GM12878 (cell line): ENCODE measurements around the gene MDM1. TPM values are rescaled to one million over a fixed set of nuclear protein-coding genes. Genes with fewer than 3 reads are reported as not detected.

Experiments
- ATAC-seq: fragments of 200-7000 bp; cut with Tn5 transposase; 3 replicates; pipeline ENCODE4 v1.9.1; 2020; ENCODE audit warnings: mild to moderate bottlenecking, moderate library complexity
- BruUV-seq: library from RNA; stranded (reverse); fragments of 400-500 nt; replicated peaks from 2 replicates; lab custom pipeline; 2021; lab: Mats Ljungman, UMichigan
- CTCF ChIA-PET: fragments of 300-600 bp; sonication (Branson Sonifier 250); formaldehyde crosslinking; extraction: SDS; loops from one replicate; lab custom pipeline; 2021; ENCODE audit warnings: inconsistent platforms; lab: Yijun Ruan, JAX
- POLR2A ChIA-PET: fragments of 350-600 bp; formaldehyde crosslinking; extraction: SDS; loops from one replicate; lab custom pipeline; 2021; ENCODE audit warnings: inconsistent platforms; lab: Charles Lee
- RAD21 ChIA-PET: fragments of 300-600 bp; sonication (Branson Sonifier 250); formaldehyde crosslinking; loops from one replicate; lab custom pipeline; 2023; ENCODE audit warnings: antibody characterized with exemption; ENCODE audit not compliant: unreplicated experiment; lab: Charles Lee
- SMC1A ChIA-PET: fragments of 300-600 bp; sonication (Branson Sonifier 250); formaldehyde crosslinking; loops from one replicate; lab custom pipeline; 2023; ENCODE audit not compliant: unreplicated experiment, uncharacterized antibody; lab: Charles Lee
- DNase-seq: peaks from one replicate; pipeline ENCODE4 v3.0.0-alpha.2; 2011; ENCODE audit warnings: low read depth, low spot score
- FAIRE-seq: peaks from 3 replicates; lab custom pipeline; 2011; peaks lifted over from hg19 to GRCh38; lab: Jason Lieb, UNC
- H2AFZ ChIP-seq: 2 replicates; pipeline ENCODE4 v1.6.0; 2011; ENCODE audit warnings: low read depth, low read length, control low read depth; ENCODE audit not compliant: control insufficient read depth
- H3K27ac ChIP-seq: 2 replicates; pipeline ENCODE4 v1.5.1; 2011; ENCODE audit warnings: control low read depth; ENCODE audit not compliant: control insufficient read depth, insufficient read depth
- H3K27me3 ChIP-seq, 2 experiments: replicated peaks in 1 of 2; 2 replicates each; pipeline versions ENCODE4 v1.6.0 to v1.6.1; 2011; ENCODE audit warnings: low read length in 1 of 2; ENCODE audit not compliant: control insufficient read depth in 2 of 2, insufficient read depth in 2 of 2
- H3K36me3 ChIP-seq, 2 experiments: 2 replicates each; pipeline ENCODE4 v1.5.1; 2011; ENCODE audit warnings: low read length in 1 of 2; ENCODE audit not compliant: control insufficient read depth in 2 of 2, insufficient read depth in 2 of 2
- H3K4me1 ChIP-seq: 2 replicates; pipeline ENCODE4 v1.6.1; 2011; ENCODE audit warnings: mild to moderate bottlenecking, low read length, moderate library complexity, mixed read lengths; ENCODE audit not compliant: control insufficient read depth, insufficient read depth
- H3K4me2 ChIP-seq: 2 replicates; pipeline ENCODE4 v1.6.0; 2011; ENCODE audit warnings: control low read depth; ENCODE audit not compliant: control insufficient read depth, insufficient read depth
- H3K4me3 ChIP-seq: fragments of 200-600 bp; sonication (generic); 2 replicates; pipeline ENCODE4 v1.5.1; 2016
- H3K79me2 ChIP-seq: 2 replicates; pipeline ENCODE4 v1.6.0; 2011; ENCODE audit warnings: low read length; ENCODE audit not compliant: control insufficient read depth, insufficient read depth
- H3K9ac ChIP-seq: 2 replicates; pipeline ENCODE4 v1.8.0; 2011; ENCODE audit warnings: low read length, control low read depth, mixed read lengths; ENCODE audit not compliant: control insufficient read depth, insufficient read depth
- H3K9me3 ChIP-seq: replicated peaks from 3 replicates; pipeline ENCODE4 v1.5.1; 2011; ENCODE audit warnings: mild to moderate bottlenecking, low read length; ENCODE audit not compliant: control insufficient read depth, insufficient read depth
- H4K20me1 ChIP-seq: 2 replicates; pipeline ENCODE4 v1.6.0; 2011; ENCODE audit not compliant: control insufficient read depth, insufficient read depth
- CEBPB ChIP-seq, 2 experiments: fragments of 150-350 bp in 1 of 2; IDR thresholded peaks; 2 replicates each; pipeline ENCODE4 v1.6.1; 2012 to 2014; ENCODE audit warnings: low read depth in 2 of 2, low read length in 2 of 2, borderline replicate concordance in 1 of 2, inconsistent platforms in 1 of 2
- CREM ChIP-seq: IDR thresholded peaks from 2 replicates; pipeline ENCODE4 v1.6.1; 2014; ENCODE audit warnings: antibody characterized with exemption, low read depth
- FOXK2 ChIP-seq: fragments of 450-650 bp; IDR thresholded peaks from 2 replicates; pipeline ENCODE4 v1.6.1; 2017; ENCODE audit warnings: mild to moderate bottlenecking, moderate library complexity
- HDAC2 ChIP-seq: fragments of 200-600 bp; sonication (generic); IDR thresholded peaks from 2 replicates; pipeline ENCODE4 v1.6.1; 2017
- JUND ChIP-seq: IDR thresholded peaks from 2 replicates; pipeline ENCODE4 v1.6.1; 2012; ENCODE audit warnings: low read depth, mild to moderate bottlenecking, low read length, improper control_type of control experiment, moderate library complexity
- KDM1A ChIP-seq: fragments of 200-600 bp; sonication (generic); IDR thresholded peaks from 2 replicates; pipeline ENCODE4 v1.6.1; 2016; ENCODE audit warnings: borderline replicate concordance
- NR2C1 ChIP-seq: fragments of 450-650 bp; IDR thresholded peaks from 2 replicates; pipeline ENCODE4 v1.6.1; 2017; ENCODE audit warnings: antibody characterized with exemption, mild to moderate bottlenecking, moderate library complexity
- PAX8 ChIP-seq: fragments of 450-650 bp; IDR thresholded peaks from 2 replicates; pipeline ENCODE4 v1.6.1; 2017; ENCODE audit warnings: mild to moderate bottlenecking, moderate library complexity
- RB1 ChIP-seq: fragments of 450-650 bp; formaldehyde crosslinking; IDR thresholded peaks from 2 replicates; pipeline ENCODE4 v1.6.1; 2017; ENCODE audit warnings: mild to moderate bottlenecking, borderline replicate concordance
- RBBP5 ChIP-seq: fragments of 200-600 bp; sonication (generic); conservative IDR thresholded peaks from 2 replicates; pipeline ENCODE4 v1.6.1; 2016
- RUNX3 ChIP-seq: IDR thresholded peaks from 2 replicates; pipeline ENCODE4 v1.6.1; 2012; ENCODE audit warnings: low read length, inconsistent platforms
- SMAD5 ChIP-seq: IDR thresholded peaks from 2 replicates; pipeline ENCODE4 v1.6.1; 2016; ENCODE audit warnings: antibody characterized with exemption, low read depth
- SUZ12 ChIP-seq: fragments of 200-600 bp; sonication (generic); IDR thresholded peaks from one replicate; pipeline ENCODE4 v1.6.1; 2018; ENCODE audit warnings: antibody characterized with exemption, mild to moderate bottlenecking; ENCODE audit not compliant: unreplicated experiment
- TARDBP ChIP-seq: IDR thresholded peaks from 2 replicates; pipeline ENCODE4 v1.6.1; 2016; ENCODE audit warnings: borderline replicate concordance
- YY1 ChIP-seq: IDR thresholded peaks from 2 replicates; pipeline ENCODE4 v1.6.1; 2011; ENCODE audit warnings: low read depth, mild to moderate bottlenecking, low read length
- ZZZ3 ChIP-seq: IDR thresholded peaks from 2 replicates; pipeline ENCODE4 v1.6.1; 2011; ENCODE audit warnings: low read depth; ENCODE audit not compliant: control insufficient read depth, insufficient read length
- WGBS: methylation state at CpG from one replicate; pipeline ENCODE4 v1.1.6; 2016; ENCODE audit warnings: low lambda C conversion rate; ENCODE audit not compliant: insufficient replicate concordance, insufficient coverage; ENCODE audit errors: missing lambda C conversion rate; 5-methylcytosine and 5-hydroxymethylcytosine counted together
- in situ Hi-C: fragments of 300-500 bp; cut with MboI; formaldehyde crosslinking; loops from 9 replicates; pipeline ENCODE4 v1.14.3; 2018; ENCODE audit warnings: mixed read lengths
- intact Hi-C: fragments of 100-400 bp; cut with micrococcal nuclease; formaldehyde crosslinking; loops from one replicate; pipeline ENCODE4 v1.14.2; 2022; ENCODE audit not compliant: unreplicated experiment
- polyA plus RNA-seq, 11 experiments: library from polyadenylated mRNA; depleted of rRNA in 4 of 11; unstranded in 6 of 11; stranded (reverse) in 5 of 11; fragments of >200 nt; fragmentation: Nextera tagmentation in 4 of 11; fragmentation: Illumina TruSeq in 1 of 11; extraction: Ambion mirVana in 4 of 11; extraction: Trizol in 1 of 11; gene quantifications; 1 replicate in 1 of 11; 2 replicates in 10 of 11; pipeline versions ENCODE4 v1.2.1 to v1.2.3, GENCODE V29; 2011 to 2016; ENCODE audit warnings: inconsistent platforms in 2 of 11, missing spikeins in 2 of 11, low read depth in 1 of 11
- total RNA-seq, 4 experiments: library from RNA; depleted of rRNA in 3 of 4; stranded (reverse); fragments of >200 nt in 3 of 4; fragmentation: Illumina TruSeq in 1 of 4; extraction: Trizol in 1 of 4; gene quantifications; 2 replicates each; pipeline versions ENCODE4 v1.2.1 to v1.2.3, GENCODE V29; 2013 to 2021
- TF ChIP-seq, protein P1 (sequence below): IDR thresholded peaks from 2 replicates; pipeline ENCODE4 v1.6.1; 2011; ENCODE audit warnings: borderline replicate concordance, low read depth, mild to moderate bottlenecking, moderate library complexity, low read length; ENCODE audit not compliant: insufficient read depth, poor library complexity, severe bottlenecking
- TF ChIP-seq, protein P2 (sequence below): fragments of 450-650 bp; IDR thresholded peaks from 2 replicates; pipeline ENCODE4 v1.6.1; 2018; ENCODE audit warnings: mild to moderate bottlenecking, low read depth, moderate library complexity; ENCODE audit not compliant: partially characterized antibody
- TF ChIP-seq, protein P3 (sequence below): fragments of 450-650 bp; IDR thresholded peaks from 2 replicates; pipeline ENCODE4 v1.6.1; 2017; ENCODE audit warnings: borderline replicate concordance

The MDM1 gene
- total and polyA plus RNA-seq, 10 of the 15 experiments (the other 5 are each of a cell fraction or from before 2014, with no cell fraction given) = 10.1 to 25.3 (median 16.5) TPM

DNA sequence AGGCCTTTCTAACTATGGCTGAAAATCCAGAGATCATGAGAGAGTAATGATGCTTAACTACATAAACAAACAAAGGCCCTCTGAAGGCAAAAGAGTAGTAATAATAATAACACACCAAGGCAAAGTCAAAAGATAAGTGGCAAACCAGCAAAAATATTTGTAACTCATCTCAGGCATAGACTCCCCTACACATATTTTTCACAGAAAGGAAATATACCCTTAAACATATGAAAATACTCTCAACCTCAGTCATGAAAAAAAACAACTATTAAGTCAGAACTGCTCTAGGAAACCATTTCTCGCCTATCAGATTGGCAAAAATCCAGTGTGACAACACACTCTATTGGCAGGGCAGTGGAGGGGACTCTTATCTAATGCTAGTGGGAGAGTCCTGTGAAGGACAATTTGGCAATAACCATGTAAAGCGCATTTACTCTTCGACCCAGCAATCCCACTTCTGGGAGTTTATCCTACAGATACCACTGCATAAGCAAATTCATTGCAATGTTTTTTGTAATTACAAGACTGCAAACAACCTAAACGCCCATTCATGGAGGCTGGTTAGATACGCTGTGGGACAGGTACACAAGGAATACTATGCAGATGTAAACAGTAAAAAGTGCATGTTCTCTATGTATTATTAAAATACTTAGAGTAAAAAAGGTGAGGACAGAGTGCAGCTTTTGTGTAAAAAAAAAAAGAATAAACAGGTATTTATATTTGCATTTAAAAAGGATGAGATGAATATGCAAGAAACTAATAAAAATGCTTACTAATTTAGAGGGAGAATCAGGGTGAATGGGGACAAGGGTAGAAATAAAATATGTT lies 52.7 kb downstream of the MDM1 start:
- no peak overlapping the region for H3K4me2 ChIP-seq
- H4K20me1 ChIP-seq = no peaks in the 10 kb centered on the region
- H3K9ac ChIP-seq = no peak overlapping the region
- H3K4me1 ChIP-seq = peaks cover 9% of the 10 kb centered on the region; the same call in 1 of the 2 replicates
- 86% methylated on average over 5 of the region's 5 CpGs for WGBS
- no peaks in the 10 kb centered on the region for H3K27me3 ChIP-seq
- ChIA-PET POLR2A (no interaction called here), RAD21 (no interaction called here), CTCF (interaction anchor here (1.0 kb wide), 1 partner anchor 26 kb away, joined by 3 read pairs; no protein-coding TSS in a partner anchor), SMC1A (interaction anchor here (3.2 kb wide), 1 partner anchor 11 kb away, joined by 17 read pairs; no protein-coding TSS in a partner anchor)
- intact Hi-C loops = loop anchor here (5.0 kb wide), 1 partner anchor 38 kb away; no protein-coding TSS in a partner anchor
- DNase-seq (no peak), ATAC-seq (no peak), FAIRE-seq (no peak)
- H3K79me2 ChIP-seq = no peaks in the 10 kb centered on the region
- no peak overlapping the region for H2AFZ ChIP-seq
- H3K27ac ChIP-seq = no peak overlapping the region
- no peaks in the 10 kb centered on the region; the same call in 2 of the 3 replicates for H3K9me3 ChIP-seq
- H3K4me3 ChIP-seq = no peak overlapping the region
- no peaks in the 10 kb centered on the region for H3K36me3 ChIP-seq
- no TSS peak for BruUV-seq
- in situ Hi-C loops = no loop called here
- TF ChIP-seq ZZZ3 = no peak
- TF ChIP-seq CREM = no peak
- no peak for TF ChIP-seq RB1
- TF ChIP-seq RUNX3 = no peak
- TF ChIP-seq KDM1A = no peak
- TF ChIP-seq, protein P1, sequence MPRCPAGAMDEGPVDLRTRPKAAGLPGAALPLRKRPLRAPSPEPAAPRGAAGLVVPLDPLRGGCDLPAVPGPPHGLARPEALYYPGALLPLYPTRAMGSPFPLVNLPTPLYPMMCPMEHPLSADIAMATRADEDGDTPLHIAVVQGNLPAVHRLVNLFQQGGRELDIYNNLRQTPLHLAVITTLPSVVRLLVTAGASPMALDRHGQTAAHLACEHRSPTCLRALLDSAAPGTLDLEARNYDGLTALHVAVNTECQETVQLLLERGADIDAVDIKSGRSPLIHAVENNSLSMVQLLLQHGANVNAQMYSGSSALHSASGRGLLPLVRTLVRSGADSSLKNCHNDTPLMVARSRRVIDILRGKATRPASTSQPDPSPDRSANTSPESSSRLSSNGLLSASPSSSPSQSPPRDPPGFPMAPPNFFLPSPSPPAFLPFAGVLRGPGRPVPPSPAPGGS = no peak
- TF ChIP-seq JUND = no peak
- TF ChIP-seq RBBP5 = no peak
- no peak for TF ChIP-seq YY1
- TF ChIP-seq NR2C1 = no peak
- TF ChIP-seq FOXK2 = no peak
- no peak for TF ChIP-seq HDAC2
- no peak for TF ChIP-seq CEBPB (IDR thresholded peaks at IDR 0.05; ENCODE audit: borderline replicate concordance in 1 of 2, low read depth in 2 of 2, low read length in 2 of 2)
- TF ChIP-seq TARDBP = no peak
- TF ChIP-seq SMAD5 = no peak
- TF ChIP-seq, protein P2, sequence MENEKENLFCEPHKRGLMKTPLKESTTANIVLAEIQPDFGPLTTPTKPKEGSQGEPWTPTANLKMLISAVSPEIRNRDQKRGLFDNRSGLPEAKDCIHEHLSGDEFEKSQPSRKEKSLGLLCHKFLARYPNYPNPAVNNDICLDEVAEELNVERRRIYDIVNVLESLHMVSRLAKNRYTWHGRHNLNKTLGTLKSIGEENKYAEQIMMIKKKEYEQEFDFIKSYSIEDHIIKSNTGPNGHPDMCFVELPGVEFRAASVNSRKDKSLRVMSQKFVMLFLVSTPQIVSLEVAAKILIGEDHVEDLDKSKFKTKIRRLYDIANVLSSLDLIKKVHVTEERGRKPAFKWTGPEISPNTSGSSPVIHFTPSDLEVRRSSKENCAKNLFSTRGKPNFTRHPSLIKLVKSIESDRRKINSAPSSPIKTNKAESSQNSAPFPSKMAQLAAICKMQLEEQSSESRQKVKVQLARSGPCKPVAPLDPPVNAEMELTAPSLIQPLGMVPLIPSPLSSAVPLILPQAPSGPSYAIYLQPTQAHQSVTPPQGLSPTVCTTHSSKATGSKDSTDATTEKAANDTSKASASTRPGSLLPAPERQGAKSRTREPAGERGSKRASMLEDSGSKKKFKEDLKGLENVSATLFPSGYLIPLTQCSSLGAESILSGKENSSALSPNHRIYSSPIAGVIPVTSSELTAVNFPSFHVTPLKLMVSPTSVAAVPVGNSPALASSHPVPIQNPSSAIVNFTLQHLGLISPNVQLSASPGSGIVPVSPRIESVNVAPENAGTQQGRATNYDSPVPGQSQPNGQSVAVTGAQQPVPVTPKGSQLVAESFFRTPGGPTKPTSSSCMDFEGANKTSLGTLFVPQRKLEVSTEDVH = no peak
- TF ChIP-seq, protein P3, sequence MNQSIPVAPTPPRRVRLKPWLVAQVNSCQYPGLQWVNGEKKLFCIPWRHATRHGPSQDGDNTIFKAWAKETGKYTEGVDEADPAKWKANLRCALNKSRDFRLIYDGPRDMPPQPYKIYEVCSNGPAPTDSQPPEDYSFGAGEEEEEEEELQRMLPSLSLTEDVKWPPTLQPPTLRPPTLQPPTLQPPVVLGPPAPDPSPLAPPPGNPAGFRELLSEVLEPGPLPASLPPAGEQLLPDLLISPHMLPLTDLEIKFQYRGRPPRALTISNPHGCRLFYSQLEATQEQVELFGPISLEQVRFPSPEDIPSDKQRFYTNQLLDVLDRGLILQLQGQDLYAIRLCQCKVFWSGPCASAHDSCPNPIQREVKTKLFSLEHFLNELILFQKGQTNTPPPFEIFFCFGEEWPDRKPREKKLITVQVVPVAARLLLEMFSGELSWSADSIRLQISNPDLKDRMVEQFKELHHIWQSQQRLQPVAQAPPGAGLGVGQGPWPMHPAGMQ = no peak
- no peak for TF ChIP-seq SUZ12
- TF ChIP-seq PAX8 = no peak
